ENCODE measurements around the gene LAG3. TPM values are rescaled to one million over a fixed set of nuclear protein-coding genes. Genes with fewer than 3 reads are reported as not detected.

The LAG3 gene
- polyA plus RNA-seq, 1 donor (not counting 4 experiments of a cell fraction or from before 2014, with no cell fraction given), result 0.09 TPM

DNA sequence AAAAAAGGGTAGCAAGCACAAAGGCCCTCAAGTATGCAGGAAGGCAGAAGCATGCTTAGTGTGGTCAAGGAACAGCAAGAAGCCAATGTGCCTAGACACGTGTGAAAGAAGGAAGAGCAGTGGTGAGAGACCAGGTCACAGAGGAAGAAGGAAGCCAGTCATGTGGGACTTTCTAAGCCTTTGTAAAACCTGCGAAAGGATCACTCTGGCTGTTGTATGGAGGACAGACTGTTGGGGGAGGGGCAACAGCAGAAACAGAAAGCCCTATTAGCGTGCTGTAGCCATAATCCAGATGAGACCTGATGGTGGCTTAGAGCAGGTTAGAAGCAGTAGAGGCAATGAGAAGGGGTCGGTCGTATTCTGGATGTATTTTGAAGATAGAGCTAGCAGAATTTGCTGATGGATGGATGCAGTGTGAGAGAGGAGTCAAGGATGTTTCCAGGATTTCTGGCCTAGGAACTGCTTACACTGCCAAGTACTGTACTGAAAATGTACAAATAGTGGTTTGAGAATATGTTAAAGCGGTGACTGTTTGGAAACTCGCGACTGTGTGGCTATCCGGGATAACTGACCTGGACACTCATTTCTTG, 13.7 kb upstream of the LAG3 start:
- no peak overlapping the region for H3K4me3 ChIP-seq (ENCODE audit: control insufficient read depth in 2 of 3, extremely low read depth in 1 of 3, insufficient read depth in 2 of 3, low read depth in 1 of 3, low read length in 3 of 3)
- H3K79me2 ChIP-seq (ENCODE audit: control insufficient read depth, insufficient read depth, low read length), result no peaks in the 10 kb centered on the region
- H3K9me1 ChIP-seq (ENCODE audit: control insufficient read depth, extremely low read depth, insufficient read depth, low read length), result no peaks in the 10 kb centered on the region
- H2AFZ ChIP-seq (ENCODE audit: control insufficient read depth, low read length), result no peak overlapping the region
- no peak overlapping the region for H3K9ac ChIP-seq (ENCODE audit: control insufficient read depth, extremely low read depth, insufficient read depth, low read length)
- H4K20me1 ChIP-seq (ENCODE audit: control insufficient read depth, extremely low read depth, insufficient read depth, low read length), result no peaks in the 10 kb centered on the region
- no peaks in the 10 kb centered on the region for H3K27me3 ChIP-seq (ENCODE audit: control insufficient read depth, extremely low read depth, insufficient read depth, low read length)
- FAIRE-seq (no peak), DNase-seq (ENCODE audit: low read depth, low spot score) (no peak)
- no peak for TF ChIP-seq EZH2 (IDR thresholded peaks at IDR 0.05; ENCODE audit: low read length)
- TF ChIP-seq, protein P1, sequence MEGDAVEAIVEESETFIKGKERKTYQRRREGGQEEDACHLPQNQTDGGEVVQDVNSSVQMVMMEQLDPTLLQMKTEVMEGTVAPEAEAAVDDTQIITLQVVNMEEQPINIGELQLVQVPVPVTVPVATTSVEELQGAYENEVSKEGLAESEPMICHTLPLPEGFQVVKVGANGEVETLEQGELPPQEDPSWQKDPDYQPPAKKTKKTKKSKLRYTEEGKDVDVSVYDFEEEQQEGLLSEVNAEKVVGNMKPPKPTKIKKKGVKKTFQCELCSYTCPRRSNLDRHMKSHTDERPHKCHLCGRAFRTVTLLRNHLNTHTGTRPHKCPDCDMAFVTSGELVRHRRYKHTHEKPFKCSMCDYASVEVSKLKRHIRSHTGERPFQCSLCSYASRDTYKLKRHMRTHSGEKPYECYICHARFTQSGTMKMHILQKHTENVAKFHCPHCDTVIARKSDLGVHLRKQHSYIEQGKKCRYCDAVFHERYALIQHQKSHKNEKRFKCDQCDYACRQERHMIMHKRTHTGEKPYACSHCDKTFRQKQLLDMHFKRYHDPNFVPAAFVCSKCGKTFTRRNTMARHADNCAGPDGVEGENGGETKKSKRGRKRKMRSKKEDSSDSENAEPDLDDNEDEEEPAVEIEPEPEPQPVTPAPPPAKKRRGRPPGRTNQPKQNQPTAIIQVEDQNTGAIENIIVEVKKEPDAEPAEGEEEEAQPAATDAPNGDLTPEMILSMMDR (optimal IDR thresholded peaks at IDR 0.05 in 1 of 3, IDR thresholded peaks at IDR 0.05 in 1 of 3, conservative IDR thresholded peaks at IDR 0.05 in 1 of 3; ENCODE audit: extremely low read depth in 1 of 3, insufficient read depth in 2 of 3, low read length in 3 of 3), result no peak
- no peak overlapping the region for H3K27ac ChIP-seq (ENCODE audit: control insufficient read depth, insufficient read depth, low read length)
- H3K4me1 ChIP-seq (ENCODE audit: control insufficient read depth, extremely low read depth, insufficient read depth, low read length), result peaks cover 6% of the 10 kb centered on the region
- no peak overlapping the region for H3K4me2 ChIP-seq (ENCODE audit: control insufficient read depth, extremely low read depth, insufficient read depth, low read depth, low read length)
- dilution Hi-C loops (cut with MboI; ENCODE audit: extremely low pct_ligation_motif_present, low sequenced_read_pairs), result no loop called here
- H3K36me3 ChIP-seq (ENCODE audit: control insufficient read depth in 2 of 2, extremely low read depth in 1 of 2, insufficient read depth in 2 of 2, low read length in 2 of 2), result no peaks in the 10 kb centered on the region
- H3K9me3 ChIP-seq (ENCODE audit: control insufficient read depth, low read depth, low read length), result no peaks in the 10 kb centered on the region

DNA sequence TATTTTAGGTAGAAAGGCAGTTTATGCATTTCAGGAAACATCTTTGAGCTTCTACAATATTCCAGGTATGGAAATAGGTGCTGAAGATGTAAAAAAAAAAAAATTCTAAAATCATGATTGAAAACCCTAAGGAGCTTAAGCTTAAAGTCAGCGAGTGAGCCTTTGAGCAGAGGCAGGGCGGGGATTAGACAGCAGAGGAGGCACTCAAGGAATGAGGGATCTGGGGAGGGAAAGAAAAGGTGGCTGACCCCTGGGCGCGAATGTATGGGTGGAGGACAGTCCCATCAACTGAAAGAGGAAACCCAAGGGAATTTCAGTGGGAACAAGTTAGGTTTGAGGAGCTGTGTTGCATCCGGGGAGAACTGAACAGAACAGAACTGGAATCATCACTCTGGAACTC, 12.6 kb upstream of the LAG3 start:
- Histone ChIP-seq H3K9me1 (ENCODE audit: control insufficient read depth, extremely low read depth, insufficient read depth, low read length) (no peaks in the 10 kb centered on the region), H2AFZ (ENCODE audit: control insufficient read depth, low read length) (no peak overlapping the region), H3K36me3 (ENCODE audit: control insufficient read depth in 2 of 2, extremely low read depth in 1 of 2, insufficient read depth in 2 of 2, low read length in 2 of 2) (no peaks in the 10 kb centered on the region), H3K27ac (ENCODE audit: control insufficient read depth, insufficient read depth, low read length) (no peak overlapping the region), H4K20me1 (ENCODE audit: control insufficient read depth, extremely low read depth, insufficient read depth, low read length) (no peaks in the 10 kb centered on the region), H3K27me3 (ENCODE audit: control insufficient read depth, extremely low read depth, insufficient read depth, low read length) (no peaks in the 10 kb centered on the region), H3K4me1 (ENCODE audit: control insufficient read depth, extremely low read depth, insufficient read depth, low read length) (peaks cover 10% of the 10 kb centered on the region), H3K4me2 (ENCODE audit: control insufficient read depth, extremely low read depth, insufficient read depth, low read depth, low read length) (no peak overlapping the region), H3K9me3 (ENCODE audit: control insufficient read depth, low read depth, low read length) (no peaks in the 10 kb centered on the region), H3K9ac (ENCODE audit: control insufficient read depth, extremely low read depth, insufficient read depth, low read length) (no peak overlapping the region), H3K79me2 (ENCODE audit: control insufficient read depth, insufficient read depth, low read length) (no peaks in the 10 kb centered on the region), H3K4me3 (ENCODE audit: control insufficient read depth in 2 of 3, extremely low read depth in 1 of 3, insufficient read depth in 2 of 3, low read depth in 1 of 3, low read length in 3 of 3) (no peak overlapping the region)
- TF ChIP-seq, protein P1 (optimal IDR thresholded peaks at IDR 0.05 in 1 of 3, IDR thresholded peaks at IDR 0.05 in 1 of 3, conservative IDR thresholded peaks at IDR 0.05 in 1 of 3; ENCODE audit: extremely low read depth in 1 of 3, insufficient read depth in 2 of 3, low read length in 3 of 3), result no peak
- TF ChIP-seq EZH2 (IDR thresholded peaks at IDR 0.05; ENCODE audit: low read length), result no peak
- no peak for FAIRE-seq
- DNase-seq (ENCODE audit: low read depth, low spot score), result no peak
- dilution Hi-C loops (cut with MboI; ENCODE audit: extremely low pct_ligation_motif_present, low sequenced_read_pairs), result no loop called here
